ENCODE measurements around the gene FRY.

GRCh38 chr13:32037471-32037870 lies 5.9 kb downstream of the FRY start:
- no peak for TF ChIP-seq CTCF (IDR thresholded peaks at IDR 0.05)
- no peak for TF ChIP-seq POLR2A (IDR thresholded peaks at IDR 0.05)
